ENCODE data around the gene TMEM208.

Gene TMEM208

DNA sequence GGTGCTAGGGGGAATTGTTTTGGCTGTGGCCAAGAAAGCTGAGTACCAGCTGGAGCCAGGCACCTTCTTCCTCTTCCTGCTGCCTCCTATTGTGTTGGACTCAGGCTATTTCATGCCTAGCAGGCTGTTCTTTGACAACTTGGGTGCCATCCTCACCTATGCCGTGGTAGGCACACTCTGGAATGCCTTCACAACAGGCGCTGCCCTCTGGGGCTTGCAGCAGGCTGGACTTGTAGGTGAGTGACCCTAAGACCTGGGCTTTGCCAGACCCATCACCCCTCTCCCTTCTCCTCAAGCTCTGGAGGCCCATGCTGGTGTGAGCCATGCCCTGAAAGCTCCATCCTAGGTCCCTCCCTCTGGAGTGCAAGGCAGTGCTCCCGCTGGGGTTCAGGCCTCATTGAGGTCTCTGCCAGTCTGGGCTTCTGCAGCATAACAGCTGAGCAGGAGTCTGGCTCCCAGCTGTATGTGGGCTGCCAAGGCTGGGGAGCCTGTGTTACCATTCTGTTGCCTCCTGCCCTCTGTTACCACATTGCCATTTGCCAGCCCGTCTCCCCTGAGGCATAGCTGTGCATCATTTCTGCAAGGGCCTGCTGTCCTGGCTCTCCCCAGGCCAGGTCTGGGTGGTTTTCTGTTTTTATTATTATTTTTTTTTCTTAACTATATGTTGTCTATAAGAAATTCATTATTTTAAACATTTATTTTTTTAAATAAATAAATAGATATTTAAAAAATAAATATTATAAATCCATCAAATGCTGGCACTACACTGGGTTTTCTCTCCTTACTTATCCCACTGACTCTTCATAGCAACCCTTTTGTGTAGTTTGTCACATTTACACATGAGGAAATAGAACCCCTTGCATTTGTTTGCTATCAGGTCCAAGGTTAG, 25.9 kb downstream of the TMEM208 start:
- no peak for DNase-seq

DNA sequence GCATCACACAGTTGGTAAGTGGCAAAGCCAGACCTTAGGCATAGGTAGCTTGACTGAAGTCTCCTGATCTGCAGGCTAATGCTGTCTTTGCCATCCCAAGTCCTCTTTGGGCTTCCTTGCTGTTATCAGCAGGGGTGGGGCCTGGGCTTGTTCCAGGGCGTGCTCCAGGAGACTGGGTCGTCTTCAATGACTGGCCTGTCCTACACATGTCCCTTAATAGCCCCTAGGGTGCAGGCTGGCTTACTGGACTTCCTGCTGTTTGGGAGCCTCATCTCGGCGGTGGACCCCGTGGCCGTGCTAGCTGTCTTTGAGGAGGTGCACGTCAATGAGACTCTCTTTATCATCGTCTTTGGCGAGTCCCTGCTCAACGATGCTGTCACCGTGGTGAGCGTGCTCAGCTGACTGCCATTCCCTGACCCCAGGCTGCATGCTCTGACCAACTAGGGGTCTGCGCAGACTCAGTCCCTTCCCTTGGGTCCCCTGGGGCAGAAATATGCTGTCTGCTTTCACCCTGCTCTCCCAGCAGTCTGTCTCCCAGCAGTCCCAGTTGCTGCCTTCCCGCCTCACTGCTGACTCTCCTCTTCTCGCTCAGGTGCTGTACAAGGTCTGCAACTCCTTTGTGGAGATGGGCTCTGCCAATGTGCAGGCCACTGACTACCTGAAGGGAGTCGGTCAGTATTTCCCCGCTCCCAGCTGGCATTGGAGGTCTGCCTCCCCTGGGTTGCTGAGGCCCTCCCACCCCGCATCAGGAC, 28.0 kb downstream of the TMEM208 start:
- DNase-seq, result no peak

DNA sequence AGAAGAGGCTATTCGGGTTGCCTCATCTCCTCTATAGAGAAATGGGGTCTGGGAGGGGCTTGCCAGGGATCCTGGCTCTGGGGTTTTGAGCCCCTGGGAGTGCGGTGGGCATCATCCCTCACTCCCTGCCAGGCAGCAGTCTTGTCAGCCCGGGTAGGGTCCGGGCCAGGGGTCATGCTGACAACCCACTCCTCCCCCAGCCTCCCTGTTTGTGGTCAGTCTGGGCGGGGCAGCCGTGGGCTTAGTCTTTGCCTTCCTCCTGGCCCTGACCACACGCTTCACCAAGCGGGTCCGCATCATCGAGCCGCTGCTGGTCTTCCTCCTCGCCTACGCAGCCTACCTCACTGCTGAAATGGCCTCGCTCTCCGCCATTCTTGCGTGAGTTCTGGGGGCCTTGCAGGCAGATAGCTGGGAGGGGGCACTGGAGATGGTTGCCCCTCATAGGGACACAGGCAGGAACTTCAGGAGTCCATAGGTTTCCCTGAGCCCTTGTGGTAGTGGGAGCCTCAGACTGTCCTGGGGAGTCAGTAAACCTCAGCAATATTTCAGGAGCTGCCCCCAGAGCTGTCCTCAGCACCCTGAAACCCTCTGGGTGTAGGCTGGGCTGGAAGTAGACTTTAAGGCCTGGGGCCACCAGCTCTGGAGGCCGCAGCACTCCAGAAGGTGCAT, 28.8 kb downstream of the TMEM208 start:
- DNase-seq, result no peak

DNA sequence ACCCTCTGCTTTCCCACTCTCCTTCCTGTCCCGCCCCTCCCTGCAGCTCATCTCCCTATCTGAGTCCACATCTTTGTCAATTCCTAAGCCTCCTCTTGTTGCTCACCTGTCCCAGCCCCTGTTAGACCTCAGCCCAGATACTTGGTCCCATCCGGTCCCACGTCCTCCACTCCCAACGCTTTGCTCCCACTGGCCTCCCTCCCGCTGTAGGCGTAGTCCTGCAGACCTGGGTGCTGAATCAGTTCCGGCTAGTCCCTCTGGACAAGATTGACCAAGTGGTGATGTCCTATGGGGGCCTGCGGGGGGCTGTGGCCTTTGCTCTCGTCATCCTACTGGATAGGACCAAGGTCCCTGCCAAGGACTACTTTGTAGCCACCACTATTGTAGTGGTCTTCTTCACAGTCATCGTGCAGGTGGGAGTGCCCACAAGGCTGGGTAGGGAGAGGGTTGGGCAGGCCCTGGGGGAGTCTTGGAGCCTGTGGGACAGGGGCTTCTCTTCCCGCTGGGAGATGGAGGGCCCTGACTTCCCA, 29.8 kb downstream of the TMEM208 start:
- no peak for DNase-seq

DNA sequence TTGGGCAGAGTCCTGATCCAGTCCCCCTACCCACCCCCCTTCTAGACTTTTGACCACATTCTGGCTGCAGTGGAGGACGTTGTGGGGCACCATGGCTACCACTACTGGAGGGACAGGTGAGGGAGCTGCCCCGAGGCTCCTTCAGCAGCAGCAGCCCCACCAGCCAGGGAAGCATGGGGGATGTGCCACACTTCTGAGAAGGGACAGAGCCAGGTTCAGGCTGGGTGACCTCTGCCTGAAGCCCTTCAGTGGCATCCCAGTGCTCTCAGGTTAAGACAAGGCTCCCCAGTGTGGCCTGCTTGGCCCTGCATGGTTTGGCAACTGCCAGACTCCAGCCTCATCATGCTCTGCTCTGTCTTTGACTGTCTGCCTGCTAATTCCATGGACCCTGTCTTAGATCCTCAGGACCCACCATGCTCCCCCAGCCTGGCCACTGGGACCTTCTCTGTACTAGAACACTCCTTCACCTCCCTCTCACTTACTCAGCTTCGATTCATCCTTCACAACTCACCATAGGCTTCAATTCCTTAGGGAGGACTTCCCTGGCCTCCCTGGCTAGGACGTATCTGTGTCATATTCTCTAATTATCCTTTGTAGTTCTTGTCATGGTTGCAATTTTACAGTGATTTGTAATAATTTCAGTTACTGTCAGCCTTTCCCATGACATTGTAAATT, 30.7 kb downstream of the TMEM208 start:
- DNase-seq, result no peak

DNA sequence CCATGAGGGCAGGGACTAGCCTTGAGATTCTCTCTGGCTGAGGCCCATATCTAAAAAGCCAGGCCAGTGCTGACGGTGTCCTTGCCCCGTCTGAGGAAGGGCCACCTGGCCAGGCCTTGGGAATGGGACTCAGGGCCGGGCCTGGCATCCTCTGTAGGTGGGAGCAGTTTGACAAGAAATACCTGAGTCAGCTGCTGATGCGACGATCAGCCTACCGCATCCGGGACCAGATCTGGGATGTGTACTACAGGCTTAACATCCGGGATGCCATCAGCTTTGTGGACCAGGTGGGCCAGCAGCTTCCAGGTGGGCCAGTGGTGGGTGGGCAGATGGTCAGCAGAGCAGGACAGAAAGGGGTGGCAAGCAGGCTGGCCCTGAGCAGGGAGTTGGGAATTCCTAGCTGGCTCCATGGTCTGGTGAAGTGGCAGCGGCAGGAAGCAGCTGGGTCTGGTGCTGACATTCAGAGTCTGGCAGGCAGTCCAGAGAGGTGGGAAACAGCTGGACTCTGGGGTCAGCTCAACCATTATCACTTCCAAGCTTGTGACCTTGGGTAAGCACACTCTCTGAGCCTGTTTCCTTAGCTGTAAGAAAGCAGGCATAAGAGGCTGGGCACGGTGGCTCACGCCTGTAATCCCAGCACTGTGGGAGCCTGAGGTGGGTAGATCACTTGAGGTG, 31.4 kb downstream of the TMEM208 start:
- DNase-seq, result no peak

DNA sequence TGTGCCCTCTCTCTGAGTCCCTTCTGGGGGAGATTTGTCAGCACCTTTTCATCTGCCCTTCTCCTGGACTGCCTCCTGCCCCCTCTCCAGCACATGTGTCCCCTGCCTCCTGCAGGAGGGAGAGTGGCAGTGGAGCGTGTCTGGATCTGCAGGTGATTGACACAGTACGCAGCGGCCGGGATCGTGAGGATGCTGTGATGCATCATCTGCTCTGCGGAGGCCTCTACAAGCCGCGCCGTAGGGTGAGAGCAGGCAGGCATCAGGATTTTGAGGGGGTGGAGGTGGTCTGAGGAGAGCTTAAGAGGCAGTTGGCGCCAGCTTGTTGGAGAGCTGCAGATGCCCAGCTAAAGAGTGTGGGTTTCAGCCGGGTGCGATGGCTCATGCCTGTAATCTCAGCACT, 32.8 kb downstream of the TMEM208 start:
- DNase-seq, result no peak

DNA sequence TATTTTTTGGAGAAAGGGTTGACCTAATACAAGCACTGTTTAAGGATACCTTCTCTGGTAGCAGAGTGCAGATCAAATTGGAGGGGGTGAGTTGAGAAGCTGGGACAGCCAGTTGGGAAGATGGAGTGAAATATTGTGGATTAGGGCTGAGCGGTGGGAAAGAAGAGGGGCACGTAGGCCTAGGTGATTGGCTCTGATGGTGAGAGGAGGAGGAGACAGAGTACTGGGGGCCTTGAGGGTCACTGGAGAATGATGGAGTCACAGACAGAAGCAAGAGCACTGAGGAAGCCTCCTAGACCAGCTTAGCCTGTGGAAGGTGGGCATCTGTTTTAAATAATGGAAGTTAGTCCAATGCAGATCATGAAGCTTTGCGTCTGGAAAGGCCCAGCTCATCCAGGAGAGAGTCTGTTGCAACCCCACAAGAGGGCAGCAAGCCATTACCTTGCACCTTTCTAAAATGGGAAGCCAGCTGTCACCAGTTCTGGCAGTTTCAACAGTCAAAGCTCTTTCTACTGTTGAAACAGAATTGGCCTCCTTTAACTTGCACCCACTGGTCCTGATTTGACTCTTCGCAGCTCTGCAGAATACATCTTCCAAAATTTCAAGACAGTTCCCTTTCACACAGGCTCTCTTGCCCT, 33.6 kb downstream of the TMEM208 start:
- peak; percentile 45 to 46 (median 45) for DNase-seq

DNA sequence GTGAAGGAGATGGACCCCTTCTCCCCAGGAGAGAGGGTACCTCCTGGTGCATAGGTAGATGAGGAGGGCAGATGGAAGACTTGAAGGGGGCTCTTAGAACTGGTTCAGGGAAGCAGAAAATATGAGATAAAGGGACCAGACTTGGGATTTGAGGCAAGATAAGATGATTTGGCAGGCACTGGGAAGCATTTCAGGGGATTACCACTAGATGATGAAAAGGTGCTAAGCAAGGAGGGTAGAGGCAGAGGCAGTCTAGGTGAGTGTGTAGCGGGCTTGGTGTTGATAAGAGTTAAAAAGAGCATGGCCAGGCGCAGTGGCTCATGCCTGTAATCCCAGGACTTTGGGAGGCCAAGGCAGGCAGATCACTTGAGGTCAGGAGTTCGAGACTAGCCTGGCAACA, 36.3 kb downstream of the TMEM208 start:
- DNase-seq, result no peak

DNA sequence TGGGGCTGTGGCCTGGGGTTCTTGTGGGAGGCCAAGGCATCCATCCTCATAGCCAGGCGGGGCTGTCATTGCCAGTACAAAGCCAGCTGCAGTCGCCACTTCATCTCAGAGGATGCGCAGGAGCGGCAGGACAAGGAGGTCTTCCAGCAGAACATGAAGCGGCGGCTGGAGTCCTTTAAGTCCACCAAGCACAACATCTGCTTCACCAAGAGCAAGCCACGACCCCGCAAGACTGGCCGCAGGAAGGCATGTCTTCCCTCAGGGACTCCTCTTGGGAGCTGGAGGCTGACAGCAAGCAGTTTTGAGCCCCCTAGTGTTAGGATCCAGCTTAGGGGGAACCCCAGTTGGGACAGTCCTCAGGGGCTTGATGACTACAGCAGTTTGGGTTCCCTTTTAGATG, 37.3 kb downstream of the TMEM208 start:
- DNase-seq, result peak; percentile 26 to 51 (median 28)

DNA sequence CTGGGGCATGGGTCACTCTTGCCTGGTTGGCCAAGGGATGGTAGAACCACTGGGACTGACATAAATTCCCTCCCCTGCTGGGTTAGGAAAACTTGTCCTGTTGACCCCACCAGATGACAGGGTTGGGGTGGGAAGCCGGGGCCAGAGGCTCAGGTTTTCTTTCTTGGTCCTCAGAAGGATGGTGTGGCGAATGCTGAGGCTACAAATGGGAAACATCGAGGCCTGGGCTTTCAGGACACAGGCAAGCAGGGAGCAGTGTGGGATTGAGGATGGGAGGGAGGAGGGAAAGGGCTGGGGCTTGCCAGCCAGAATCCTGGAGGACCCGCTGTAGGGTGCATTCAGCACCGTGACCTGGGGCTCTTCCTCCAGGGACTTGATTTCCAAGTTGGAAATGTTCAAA, 37.9 kb downstream of the TMEM208 start:
- no peak for DNase-seq

DNA sequence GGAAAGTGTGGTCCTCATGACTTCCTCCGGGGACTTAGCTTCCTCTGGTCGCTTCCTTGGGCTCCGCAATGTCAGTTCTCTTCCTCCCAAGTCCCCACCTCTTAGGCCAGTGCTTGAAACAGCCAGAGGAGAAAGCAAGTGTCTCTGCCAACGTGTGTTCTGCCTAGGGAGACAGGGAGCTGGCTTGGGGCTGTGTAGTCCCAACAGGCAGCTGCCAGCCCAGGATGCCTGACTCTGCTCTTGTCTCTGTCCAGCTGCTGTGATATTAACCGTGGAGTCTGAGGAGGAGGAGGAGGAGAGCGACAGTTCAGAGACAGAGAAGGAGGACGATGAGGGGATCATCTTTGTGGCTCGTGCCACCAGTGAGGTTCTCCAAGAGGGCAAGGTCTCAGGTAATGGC, 38.9 kb downstream of the TMEM208 start:
- DNase-seq, result no peak

DNA sequence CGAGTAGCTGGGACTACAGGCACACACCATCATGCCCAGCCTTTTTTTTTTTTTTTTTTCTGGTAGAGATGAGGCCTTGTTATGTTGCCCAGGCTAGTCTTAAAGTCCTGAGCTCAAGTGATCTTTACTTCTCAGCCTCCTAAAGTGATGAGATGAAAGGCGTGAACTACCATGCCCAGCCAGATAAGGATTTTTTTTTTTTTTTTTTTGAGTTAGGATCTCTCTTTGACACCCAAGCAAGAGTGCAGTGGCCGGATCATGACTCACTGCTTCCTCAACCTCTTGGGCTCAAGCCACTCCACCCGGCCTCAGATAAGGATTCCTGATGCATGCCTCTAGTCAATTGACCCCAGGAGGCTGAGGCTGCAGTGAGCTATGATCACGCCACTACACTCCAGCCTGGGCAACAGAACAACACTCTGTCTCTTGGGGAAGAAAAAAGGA, 41.2 kb downstream of the TMEM208 start:
- peak; percentile 50 to 55 (median 51) for DNase-seq

DNA sequence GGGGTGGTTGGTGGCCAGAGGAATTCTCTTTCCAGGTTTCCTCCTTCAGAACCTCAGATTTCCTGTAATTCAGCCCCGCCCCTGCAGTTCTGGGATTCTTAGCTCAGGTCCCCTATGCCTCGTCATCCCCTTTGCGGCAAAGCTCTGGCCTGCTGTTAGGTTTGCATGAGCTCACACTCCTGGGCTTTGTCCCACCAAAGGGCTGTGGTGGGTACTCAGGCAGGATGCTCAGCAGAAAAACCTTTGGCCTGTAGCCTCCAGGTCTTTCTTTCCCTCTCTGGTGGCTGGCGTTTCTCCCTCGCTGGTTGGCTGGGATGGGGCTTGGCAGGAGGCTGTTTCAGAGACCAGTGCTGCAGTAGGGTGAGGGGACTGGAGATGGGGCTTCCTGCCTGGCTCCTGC, 42.8 kb downstream of the TMEM208 start:
- DNase-seq, result no peak

DNA sequence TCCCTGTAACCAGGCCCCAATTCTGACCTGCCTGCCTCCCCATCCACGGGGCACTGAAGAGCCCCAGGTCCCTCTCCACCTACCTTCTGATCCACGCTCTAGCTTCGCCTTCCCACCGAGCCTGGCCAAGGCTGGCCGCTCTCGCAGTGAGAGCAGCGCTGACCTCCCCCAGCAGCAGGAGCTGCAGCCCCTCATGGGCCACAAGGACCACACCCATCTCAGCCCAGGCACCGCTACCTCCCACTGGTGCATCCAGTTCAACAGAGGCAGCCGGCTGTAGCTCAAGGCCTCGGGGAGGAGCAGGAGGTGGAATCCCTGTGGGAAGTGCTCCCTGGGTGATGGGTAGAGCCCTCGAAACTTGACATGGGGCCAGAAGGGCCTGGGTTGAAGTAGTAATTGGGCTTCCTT, 44.0 kb downstream of the TMEM208 start:
- no peak for DNase-seq

DNA sequence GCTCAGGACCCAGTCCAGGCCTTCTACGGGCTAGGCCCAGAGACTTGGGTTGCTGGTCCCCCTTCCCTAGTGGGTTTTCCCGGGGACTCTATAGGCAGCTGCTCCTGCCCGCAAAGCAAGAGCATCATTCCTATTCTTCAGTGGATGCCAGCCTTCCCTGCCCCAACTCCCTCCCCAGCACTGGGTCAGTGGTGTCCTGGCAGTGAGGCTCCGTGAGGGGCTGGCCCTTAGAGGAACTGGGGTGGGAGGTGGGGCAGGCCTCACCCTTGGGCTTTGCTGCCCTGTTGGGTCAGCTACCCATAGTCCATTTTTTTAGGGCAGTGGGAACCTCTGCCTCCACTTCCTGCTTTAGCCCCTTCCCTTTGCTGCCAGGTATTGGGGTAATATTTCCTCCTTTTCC, 44.5 kb downstream of the TMEM208 start:
- DNase-seq, result no peak

DNA sequence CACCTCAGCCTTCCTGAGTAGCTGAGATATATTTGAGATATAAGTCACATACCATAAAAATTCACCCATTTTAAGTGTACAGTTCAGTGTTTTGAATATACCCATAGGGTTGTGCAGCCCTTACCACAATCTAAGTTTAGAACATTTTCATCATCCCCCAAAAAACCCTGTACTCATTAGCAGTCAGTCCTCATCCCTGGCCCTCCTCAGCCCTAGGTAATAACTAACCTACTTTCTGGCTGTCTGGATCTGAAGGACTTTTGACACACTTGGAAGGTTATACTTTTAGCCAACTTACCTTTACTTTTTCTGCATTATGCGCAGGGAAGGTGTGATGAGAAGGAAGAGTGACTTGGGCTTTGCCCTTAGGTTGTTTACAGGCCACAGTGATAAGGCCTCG, 48.4 kb downstream of the TMEM208 start:
- no peak for DNase-seq

DNA sequence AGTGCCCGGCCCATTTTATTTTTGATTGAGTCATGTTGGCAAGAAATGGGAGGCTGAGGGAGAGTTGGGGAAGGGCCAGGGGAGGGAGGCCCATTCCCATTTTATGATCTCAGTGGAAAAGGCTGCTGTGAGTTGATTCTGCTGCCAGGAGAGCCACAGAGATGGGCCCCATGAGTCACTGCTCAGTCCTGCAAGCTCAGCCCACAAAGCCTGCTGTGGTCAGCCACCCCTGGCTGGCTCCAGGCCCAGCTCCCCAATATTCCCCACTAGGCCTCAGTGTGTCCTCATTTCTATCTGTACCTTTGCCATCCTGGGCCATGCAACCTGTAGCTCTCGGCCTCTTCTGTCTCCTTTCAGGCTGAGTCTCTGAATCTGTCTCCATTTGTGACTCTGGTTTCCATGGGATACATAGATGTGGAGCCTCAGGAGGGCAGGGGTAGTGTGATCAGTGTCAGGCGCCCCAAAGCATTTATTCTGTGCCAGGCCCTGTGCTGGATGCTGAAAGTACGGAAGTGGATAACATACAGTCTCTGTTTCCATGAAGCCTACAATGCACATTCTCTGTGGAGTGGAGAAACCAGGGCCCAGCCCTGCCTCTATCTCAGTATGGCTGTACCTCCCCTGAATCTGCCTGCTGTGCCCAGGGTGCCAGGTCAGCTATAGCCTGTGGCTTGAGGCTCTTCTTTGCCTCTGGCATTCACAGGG, 50.5 kb downstream of the TMEM208 start:
- peak; percentile 73 to 82 (median 81) for DNase-seq

DNA sequence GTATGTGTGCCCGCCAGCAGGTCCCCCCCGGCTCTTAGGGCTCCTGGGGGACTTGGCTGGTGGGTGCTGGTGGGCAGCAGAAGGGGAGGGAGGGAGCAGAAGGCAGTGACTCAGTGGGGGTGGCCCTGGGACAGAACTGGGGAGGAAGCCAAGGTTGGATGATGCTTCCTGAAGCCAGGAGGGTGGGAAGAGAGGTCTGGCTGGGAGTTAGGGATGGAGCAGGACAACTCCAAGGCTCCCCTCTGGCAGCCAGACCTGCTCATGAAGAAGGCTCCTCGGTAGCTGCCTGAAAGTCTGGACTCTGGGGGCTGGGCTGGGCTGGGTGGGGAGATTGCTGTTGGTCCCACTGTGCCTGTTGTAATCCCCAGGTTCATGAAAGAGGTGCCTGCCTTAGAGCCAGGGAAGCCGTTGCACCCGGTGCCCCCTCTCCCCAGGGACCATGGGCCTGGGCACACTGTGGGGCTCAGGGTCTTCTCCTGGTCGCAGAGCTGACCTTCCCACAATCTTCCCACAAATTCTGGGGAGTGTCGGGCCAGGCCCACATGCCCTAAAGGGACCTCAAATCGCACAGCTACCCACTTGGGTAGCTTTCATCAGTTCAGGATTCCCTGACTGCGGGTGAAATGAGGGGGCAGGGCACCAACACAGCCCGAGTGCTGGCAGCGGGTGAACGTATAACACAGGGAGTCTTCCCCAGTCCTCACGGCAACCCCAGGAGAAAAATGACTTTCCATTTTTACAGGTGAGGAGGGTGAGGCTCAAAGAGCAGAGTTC, 51.3 kb downstream of the TMEM208 start:
- peak in 2 of 3 donors; percentile 15 to 35 for DNase-seq

All from suppressor macrophage treated with lipopolysaccharide for 1 hour (primary cell).